Suppressor macrophage treated with lipopolysaccharide for 4 hours (primary cell): ENCODE results near the gene TMTC1.
A peak's percentile ranks its signal among the peaks of the same experiment; 100 is the strongest.
"Not testable (repeated sequence)": the region's sequence is repeated elsewhere in the genome, so short reads cannot be mapped to it uniquely, and the experiment has no call there.

Experiments
- DNase-seq: peaks from one replicate; pipeline ENCODE4 v3.0.0-alpha.2; 2020

Gene TMTC1

GRCh38 chr12:29562110-29562804, 221.5 kb downstream of the TMTC1 start:
- no peak for DNase-seq

- DNase-seq, result no peak
Measured at GRCh38 chr12:29561664-29562071, 222.1 kb downstream of the TMTC1 start.

- DNase-seq, result peak; percentile 78
Measured at GRCh38 chr12:29559198-29559597, 224.5 kb downstream of the TMTC1 start.

- no peak for DNase-seq
Measured at GRCh38 chr12:29556363-29556762, 227.4 kb downstream of the TMTC1 start.

- DNase-seq, result not testable (repeated sequence)
Measured at GRCh38 chr12:29555451-29555850, 228.3 kb downstream of the TMTC1 start.

- DNase-seq, result no peak
Measured at GRCh38 chr12:29552994-29553748, 230.6 kb downstream of the TMTC1 start.

- DNase-seq, result peak; percentile 73
Measured at GRCh38 chr12:29552324-29552927, 231.3 kb downstream of the TMTC1 start.

GRCh38 chr12:29551812-29552211, 231.9 kb downstream of the TMTC1 start:
- DNase-seq, result no peak

- no peak for DNase-seq
Measured at GRCh38 chr12:29547864-29548263, 235.9 kb downstream of the TMTC1 start.

GRCh38 chr12:29547151-29547632, 236.6 kb downstream of the TMTC1 start:
- no peak for DNase-seq

GRCh38 chr12:29546000-29546399, 237.7 kb downstream of the TMTC1 start:
- no peak for DNase-seq

GRCh38 chr12:29545102-29545467, 238.7 kb downstream of the TMTC1 start:
- no peak for DNase-seq

- DNase-seq, result no peak
Measured at GRCh38 chr12:29544428-29545101, 239.2 kb downstream of the TMTC1 start.

GRCh38 chr12:29543036-29543435, 240.7 kb downstream of the TMTC1 start:
- no peak for DNase-seq

- DNase-seq, result no peak
Measured at GRCh38 chr12:29537298-29537697, 246.4 kb downstream of the TMTC1 start.

- no peak for DNase-seq
Measured at GRCh38 chr12:29534935-29535334, 248.8 kb downstream of the TMTC1 start.

GRCh38 chr12:29533815-29534489, 249.8 kb downstream of the TMTC1 start:
- DNase-seq, result no peak

- no peak for DNase-seq
Measured at GRCh38 chr12:29531471-29531870, 252.3 kb downstream of the TMTC1 start.

- no peak for DNase-seq
Measured at GRCh38 chr12:29530436-29530835, 253.3 kb downstream of the TMTC1 start.

GRCh38 chr12:29528161-29528560, 255.6 kb downstream of the TMTC1 start:
- DNase-seq, result no peak

- no peak for DNase-seq
Measured at GRCh38 chr12:29521951-29522350, 261.8 kb downstream of the TMTC1 start.

GRCh38 chr12:29519585-29520182, 264.1 kb downstream of the TMTC1 start:
- peak; percentile 57 for DNase-seq
